IMR-90 (cell line): Measurements from ENCODE around the gene MEGF11. TPM values are rescaled to one million over a fixed set of nuclear protein-coding genes. Genes with fewer than 3 reads are reported as not detected.

ENCODE experiments used
- ATAC-seq: fragments of 200-7000 bp; cut with Tn5 transposase; 2 replicates; pipeline ENCODE4 v1.9.1; 2020; ENCODE audit warnings: low read depth, mild to moderate bottlenecking, moderate library complexity
- BruUV-seq: library from RNA; stranded (reverse); fragments of 400-500 nt; replicated peaks from 2 replicates; lab custom pipeline; 2021; lab: Mats Ljungman, UMichigan
- CTCF ChIA-PET: fragments of 300-600 bp; formaldehyde crosslinking; extraction: SDS; loops from one replicate; lab custom pipeline; 2021; ENCODE audit warnings: antibody characterized with exemption; lab: Yijun Ruan, JAX
- POLR2A ChIA-PET: fragments of 300-600 bp; sonication (Branson Sonifier 250); formaldehyde crosslinking; loops from one replicate; lab custom pipeline; 2022; ENCODE audit warnings: antibody characterized with exemption; ENCODE audit not compliant: unreplicated experiment; lab: Charles Lee
- DNase-seq: peaks from one replicate; pipeline ENCODE4 v3.0.0; 2013
- H2AFZ ChIP-seq: replicated peaks from 2 replicates; pipeline ENCODE3; 2013; ENCODE audit warnings: low read length, mild to moderate bottlenecking; ENCODE audit not compliant: poor library complexity
- H2AK5ac ChIP-seq: 2 replicates; pipeline ENCODE4 v1.6.1; 2013; ENCODE audit warnings: low read depth, low read length, inconsistent platforms
- H2AK9ac ChIP-seq: replicated peaks from 2 replicates; pipeline ENCODE3; 2013; ENCODE audit warnings: mild to moderate bottlenecking, low read depth, low read length, moderate library complexity; ENCODE audit not compliant: poor library complexity
- H2BK120ac ChIP-seq: 2 replicates; pipeline ENCODE4 v1.6.1; 2013; ENCODE audit warnings: low read depth, low read length, inconsistent platforms
- H2BK15ac ChIP-seq: 3 replicates; pipeline ENCODE4 v1.6.1; 2013; ENCODE audit warnings: low read depth, low read length, inconsistent platforms
- H2BK20ac ChIP-seq: 2 replicates; pipeline ENCODE4 v1.6.1; 2013; ENCODE audit warnings: low read depth, mild to moderate bottlenecking, inconsistent platforms, low read length, moderate library complexity
- H2BK5ac ChIP-seq: 2 replicates; pipeline ENCODE4 v1.6.1; 2013; ENCODE audit warnings: mild to moderate bottlenecking, low read depth, low read length, inconsistent platforms; ENCODE audit not compliant: poor library complexity, severe bottlenecking
- H3K14ac ChIP-seq: replicated peaks from 2 replicates; pipeline ENCODE4 v1.6.1; 2013; ENCODE audit warnings: low read depth, low read length, inconsistent platforms
- H3K18ac ChIP-seq: 2 replicates; pipeline ENCODE4 v1.6.1; 2013; ENCODE audit warnings: low read depth, low read length, control low read depth
- H3K23ac ChIP-seq: 2 replicates; pipeline ENCODE4 v1.6.1; 2013; ENCODE audit warnings: low read depth, low read length, inconsistent platforms
- H3K27ac ChIP-seq: 2 replicates; pipeline ENCODE4 v1.5.1; 2013; ENCODE audit warnings: mild to moderate bottlenecking, control low read depth, low read length; ENCODE audit not compliant: insufficient read depth
- H3K27me3 ChIP-seq: 2 replicates; pipeline ENCODE4 v1.6.1; 2013; ENCODE audit warnings: low read length; ENCODE audit not compliant: control insufficient read depth, insufficient read depth
- H3K36me3 ChIP-seq: 2 replicates; pipeline ENCODE4 v1.6.1; 2013; ENCODE audit warnings: low read length, mixed read lengths; ENCODE audit not compliant: control insufficient read depth, insufficient read depth
- H3K4ac ChIP-seq: 2 replicates; pipeline ENCODE4 v1.6.1; 2013; ENCODE audit warnings: low read depth, low read length, inconsistent platforms
- H3K4me1 ChIP-seq: 2 replicates; pipeline ENCODE4 v1.6.1; 2013; ENCODE audit warnings: low read length, mixed read lengths; ENCODE audit not compliant: control insufficient read depth, insufficient read depth
- H3K4me2 ChIP-seq: 2 replicates; pipeline ENCODE4 v1.6.1; 2013; ENCODE audit warnings: low read depth, mild to moderate bottlenecking, control low read depth, low read length, moderate library complexity
- H3K4me3 ChIP-seq: 2 replicates; pipeline ENCODE4 v1.5.1; 2013; ENCODE audit warnings: low read depth, mild to moderate bottlenecking, control low read depth, low read length, moderate library complexity; ENCODE audit not compliant: insufficient read depth
- H3K56ac ChIP-seq: 2 replicates; pipeline ENCODE4 v1.6.1; 2013; ENCODE audit warnings: low read length, inconsistent platforms; ENCODE audit not compliant: insufficient read depth; ENCODE audit errors: extremely low read depth
- H3K79me1 ChIP-seq, 2 experiments: 2 replicates each; pipeline ENCODE4 v1.6.1; 2013; ENCODE audit warnings: low read length in 2 of 2, inconsistent platforms in 1 of 2, low read depth in 1 of 2
- H3K9ac ChIP-seq: 2 replicates; pipeline ENCODE4 v1.6.1; 2013; ENCODE audit warnings: low read depth, low read length, control low read depth
- H3K9me1 ChIP-seq: 2 replicates; pipeline ENCODE4 v1.6.1; 2013; ENCODE audit warnings: low read length, inconsistent platforms; ENCODE audit not compliant: insufficient read depth
- H3K9me3 ChIP-seq: 2 replicates; pipeline ENCODE4 v1.6.1; 2013; ENCODE audit warnings: low read length; ENCODE audit not compliant: control insufficient read depth, insufficient read depth
- H4K20me1 ChIP-seq: 2 replicates; pipeline ENCODE4 v1.6.1; 2013; ENCODE audit warnings: low read length, inconsistent platforms; ENCODE audit not compliant: insufficient read depth
- H4K5ac ChIP-seq: 2 replicates; pipeline ENCODE4 v1.6.1; 2013; ENCODE audit warnings: mild to moderate bottlenecking, low read depth, low read length, control low read depth
- H4K8ac ChIP-seq, 2 experiments: 2 replicates each; pipeline ENCODE4 v1.6.1; 2013; ENCODE audit warnings: low read depth in 2 of 2, low read length in 2 of 2, control low read depth in 1 of 2, inconsistent platforms in 1 of 2
- H4K91ac ChIP-seq: 2 replicates; pipeline ENCODE4 v1.6.1; 2013; ENCODE audit warnings: low read depth, low read length, inconsistent platforms; ENCODE audit not compliant: insufficient read depth
- BHLHE40 ChIP-seq: fragments of 150-350 bp; IDR thresholded peaks from 2 replicates; pipeline ENCODE4 v1.6.1; 2016; ENCODE audit warnings: mild to moderate bottlenecking, low read depth, low read length
- CHD1 ChIP-seq: IDR thresholded peaks from 2 replicates; pipeline ENCODE4 v1.6.1; 2012; ENCODE audit warnings: low read depth, low read length, improper control_type of control experiment
- FOS ChIP-seq: fragments of 150-350 bp; IDR thresholded peaks from 2 replicates; pipeline ENCODE4 v1.6.1; 2016; ENCODE audit warnings: low read depth, low read length
- MAZ ChIP-seq: IDR thresholded peaks from 2 replicates; pipeline ENCODE4 v1.6.1; 2012; ENCODE audit warnings: low read depth, mild to moderate bottlenecking, low read length, improper control_type of control experiment, moderate library complexity, borderline replicate concordance
- NFE2L2 ChIP-seq: fragments of 150-350 bp; IDR thresholded peaks from 2 replicates; pipeline ENCODE4 v1.6.1; 2016; ENCODE audit warnings: low read depth, mild to moderate bottlenecking, low read length
- POLR2A ChIP-seq: IDR thresholded peaks from 2 replicates; pipeline ENCODE4 v1.6.1; 2012; ENCODE audit warnings: mild to moderate bottlenecking, low read depth, low read length
- RAD21 ChIP-seq: IDR thresholded peaks from 2 replicates; pipeline ENCODE4 v1.6.1; 2012; ENCODE audit warnings: low read length, improper control_type of control experiment
- RFX5 ChIP-seq: IDR thresholded peaks from 2 replicates; pipeline ENCODE4 v1.8.0; 2012; ENCODE audit warnings: low read depth, mild to moderate bottlenecking, low read length, moderate library complexity
- SMC3 ChIP-seq: fragments of 150-350 bp; IDR thresholded peaks from 2 replicates; pipeline ENCODE4 v1.6.1; 2016; ENCODE audit warnings: low read depth, mild to moderate bottlenecking, antibody characterized with exemption, low read length, moderate library complexity
- WGBS, 2 experiments: methylation state at CpG; one replicate each; pipeline versions ENCODE4 v1.1.5 to v1.1.7; 2013; ENCODE audit warnings: missing lambda C conversion rate in 2 of 2; ENCODE audit not compliant: insufficient read length in 1 of 2; ENCODE audit errors: extremely low coverage in 2 of 2; 5-methylcytosine and 5-hydroxymethylcytosine counted together
- dilution Hi-C: fragments of 300-500 bp; cut with HindIII; formaldehyde crosslinking; loops from one replicate; pipeline ENCODE4 v1.14.3; 2018; ENCODE audit warnings: low sequenced_read_pairs; ENCODE audit not compliant: unreplicated experiment
- in situ Hi-C: fragments of 300-500 bp; cut with MboI; formaldehyde crosslinking; loops from 3 replicates; pipeline ENCODE4 v1.14.3; 2019; ENCODE audit warnings: low sequenced_read_pairs, inconsistent platforms, mixed read lengths
- intact Hi-C: fragments of 100-400 bp; cut with micrococcal nuclease; formaldehyde crosslinking; loops from 2 replicates; pipeline ENCODE4 v1.10.0; 2022
- polyA plus RNA-seq, 3 experiments: library from polyadenylated mRNA; depleted of rRNA; stranded (reverse); fragments of >200 nt; gene quantifications; 2 replicates each; pipeline ENCODE4 v1.2.3, GENCODE V29; 2012; ENCODE audit warnings: low replicate concordance in 1 of 3
- total RNA-seq: library from RNA; depleted of rRNA; stranded (reverse); fragments of >200 nt; gene quantifications from 2 replicates; pipeline ENCODE4 v1.2.3, GENCODE V29; 2012
- TF ChIP-seq, protein P1 (sequence below): conservative IDR thresholded peaks from 2 replicates; pipeline ENCODE4 v1.5.1; 2012; ENCODE audit warnings: mild to moderate bottlenecking, low read depth, low read length, improper control_type of control experiment
- TF ChIP-seq, protein P2 (sequence below): fragments of 150-350 bp; IDR thresholded peaks from 2 replicates; pipeline ENCODE4 v1.6.1; 2016; ENCODE audit warnings: low read depth, mild to moderate bottlenecking, low read length, moderate library complexity, borderline replicate concordance
- TF ChIP-seq, protein P3 (sequence below): fragments of 150-350 bp; IDR thresholded peaks from 2 replicates; pipeline ENCODE4 v1.6.1; 2017; ENCODE audit warnings: mild to moderate bottlenecking, antibody characterized with exemption, low read length, low read depth

Gene MEGF11
- total and polyA plus RNA-seq, 2 of the 4 experiments (the other 2 are of a cell fraction): not detected

DNA sequence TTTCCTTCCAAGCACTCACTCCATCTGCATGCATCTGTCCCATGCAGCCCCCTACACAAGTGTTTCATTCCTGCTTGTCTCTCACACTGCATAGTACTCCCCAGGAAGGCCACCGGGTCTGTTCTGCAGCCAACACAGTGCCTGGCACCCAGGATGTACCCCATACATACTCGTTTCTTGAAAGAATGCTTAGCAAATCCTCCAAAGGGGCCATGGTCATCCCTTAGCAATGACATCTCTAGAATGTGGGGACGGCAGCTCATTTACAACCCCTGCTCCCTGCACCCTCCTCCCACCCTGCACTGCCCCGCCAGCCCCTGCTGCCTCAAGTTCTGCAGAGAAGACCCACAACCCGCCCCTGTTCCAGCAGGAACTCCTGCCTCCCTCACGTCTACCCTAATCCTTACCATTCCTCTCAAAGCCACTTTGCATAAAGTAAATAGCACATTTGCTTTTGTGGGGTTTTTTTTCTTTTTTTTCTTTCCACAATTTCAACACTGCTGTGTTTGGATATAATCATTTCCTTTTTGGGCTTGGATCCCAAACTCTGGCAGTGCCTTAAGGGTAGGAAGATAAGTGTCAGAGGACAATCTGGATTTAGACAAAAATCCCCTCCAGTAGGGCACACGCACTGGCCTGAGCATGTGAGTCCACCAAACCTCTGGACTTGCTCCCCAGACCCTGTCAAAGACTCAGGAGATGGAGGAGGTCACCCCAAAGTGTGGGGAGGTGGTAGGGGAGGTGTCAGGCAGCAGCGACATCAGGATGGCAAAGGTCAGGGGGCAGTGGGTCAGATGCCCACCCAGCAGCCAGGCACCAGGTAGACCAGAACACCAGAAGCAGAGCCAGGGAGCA lies 68.4 kb downstream of the MEGF11 start (continued):
- TF ChIP-seq MAZ: no peak

DNA sequence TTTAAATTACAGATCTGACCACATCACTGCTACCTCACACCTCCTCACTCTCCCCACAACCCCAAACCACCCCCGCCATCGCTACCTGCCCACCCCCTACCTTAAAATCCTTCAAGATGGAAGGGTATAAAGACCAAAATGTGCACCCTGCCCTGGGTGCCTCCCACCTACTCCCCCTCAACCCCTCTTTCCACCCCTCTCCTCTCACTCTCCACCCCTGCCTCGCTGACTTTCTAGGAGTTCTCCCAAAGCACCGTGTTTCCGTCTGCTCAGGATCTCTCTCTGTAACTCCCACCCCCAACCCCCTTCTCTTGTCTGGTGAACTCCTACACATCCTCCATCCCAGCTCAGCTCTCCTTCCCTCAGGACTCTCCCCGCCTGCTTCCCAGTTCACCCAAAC lies 69.1 kb downstream of the MEGF11 start:
- DNase-seq (no peak), ATAC-seq (no peak)
- no peak overlapping the region for H3K56ac ChIP-seq
- no peak overlapping the region for H4K5ac ChIP-seq
- H3K9me3 ChIP-seq: no peaks in the 10 kb centered on the region
- H2BK5ac ChIP-seq: no peak overlapping the region
- no peak overlapping the region for H2BK120ac ChIP-seq
- no peak overlapping the region for H3K9ac ChIP-seq
- peaks cover 66% of the 10 kb centered on the region for H3K27me3 ChIP-seq
- no peak overlapping the region for H4K91ac ChIP-seq
- POLR2A ChIA-PET: no interaction called here
- H2BK20ac ChIP-seq: no peak overlapping the region
- no peak overlapping the region for H2BK15ac ChIP-seq
- dilution Hi-C loops (no loop called here), in situ Hi-C loops (no loop called here), intact Hi-C loops (no loop called here)
- WGBS, 2 experiments: 28% methylated on average over 3 of the region's 6 CpGs; no CpG with 5 or more reads in 1 of the 2 experiments
- no peaks in the 10 kb centered on the region for H4K20me1 ChIP-seq
- CTCF ChIA-PET: no interaction called here
- TF ChIP-seq CHD1: no peak
- no peak for TF ChIP-seq BHLHE40
- TF ChIP-seq, protein P1, sequence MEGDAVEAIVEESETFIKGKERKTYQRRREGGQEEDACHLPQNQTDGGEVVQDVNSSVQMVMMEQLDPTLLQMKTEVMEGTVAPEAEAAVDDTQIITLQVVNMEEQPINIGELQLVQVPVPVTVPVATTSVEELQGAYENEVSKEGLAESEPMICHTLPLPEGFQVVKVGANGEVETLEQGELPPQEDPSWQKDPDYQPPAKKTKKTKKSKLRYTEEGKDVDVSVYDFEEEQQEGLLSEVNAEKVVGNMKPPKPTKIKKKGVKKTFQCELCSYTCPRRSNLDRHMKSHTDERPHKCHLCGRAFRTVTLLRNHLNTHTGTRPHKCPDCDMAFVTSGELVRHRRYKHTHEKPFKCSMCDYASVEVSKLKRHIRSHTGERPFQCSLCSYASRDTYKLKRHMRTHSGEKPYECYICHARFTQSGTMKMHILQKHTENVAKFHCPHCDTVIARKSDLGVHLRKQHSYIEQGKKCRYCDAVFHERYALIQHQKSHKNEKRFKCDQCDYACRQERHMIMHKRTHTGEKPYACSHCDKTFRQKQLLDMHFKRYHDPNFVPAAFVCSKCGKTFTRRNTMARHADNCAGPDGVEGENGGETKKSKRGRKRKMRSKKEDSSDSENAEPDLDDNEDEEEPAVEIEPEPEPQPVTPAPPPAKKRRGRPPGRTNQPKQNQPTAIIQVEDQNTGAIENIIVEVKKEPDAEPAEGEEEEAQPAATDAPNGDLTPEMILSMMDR: no peak
- TF ChIP-seq RAD21: no peak
- TF ChIP-seq, protein P2, sequence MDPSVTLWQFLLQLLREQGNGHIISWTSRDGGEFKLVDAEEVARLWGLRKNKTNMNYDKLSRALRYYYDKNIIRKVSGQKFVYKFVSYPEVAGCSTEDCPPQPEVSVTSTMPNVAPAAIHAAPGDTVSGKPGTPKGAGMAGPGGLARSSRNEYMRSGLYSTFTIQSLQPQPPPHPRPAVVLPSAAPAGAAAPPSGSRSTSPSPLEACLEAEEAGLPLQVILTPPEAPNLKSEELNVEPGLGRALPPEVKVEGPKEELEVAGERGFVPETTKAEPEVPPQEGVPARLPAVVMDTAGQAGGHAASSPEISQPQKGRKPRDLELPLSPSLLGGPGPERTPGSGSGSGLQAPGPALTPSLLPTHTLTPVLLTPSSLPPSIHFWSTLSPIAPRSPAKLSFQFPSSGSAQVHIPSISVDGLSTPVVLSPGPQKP: no peak
- no peak for TF ChIP-seq NFE2L2
- no peak for TF ChIP-seq MAZ
- TF ChIP-seq SMC3: no peak
- TF ChIP-seq POLR2A: no peak
- no peak for TF ChIP-seq RFX5
- TF ChIP-seq, protein P3, sequence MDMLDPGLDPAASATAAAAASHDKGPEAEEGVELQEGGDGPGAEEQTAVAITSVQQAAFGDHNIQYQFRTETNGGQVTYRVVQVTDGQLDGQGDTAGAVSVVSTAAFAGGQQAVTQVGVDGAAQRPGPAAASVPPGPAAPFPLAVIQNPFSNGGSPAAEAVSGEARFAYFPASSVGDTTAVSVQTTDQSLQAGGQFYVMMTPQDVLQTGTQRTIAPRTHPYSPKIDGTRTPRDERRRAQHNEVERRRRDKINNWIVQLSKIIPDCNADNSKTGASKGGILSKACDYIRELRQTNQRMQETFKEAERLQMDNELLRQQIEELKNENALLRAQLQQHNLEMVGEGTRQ: no peak
- no peak for TF ChIP-seq FOS
- no TSS peak for BruUV-seq
- H2AK9ac ChIP-seq: no peak overlapping the region
- no peak overlapping the region for H3K18ac ChIP-seq
- no peaks in the 10 kb centered on the region for H3K4me1 ChIP-seq
- H2AK5ac ChIP-seq: no peak overlapping the region
- no peak overlapping the region for H3K4me2 ChIP-seq
- H3K4me3 ChIP-seq: no peak overlapping the region
- no peak overlapping the region for H3K23ac ChIP-seq
- H2AFZ ChIP-seq: no peak overlapping the region
- H3K79me1 ChIP-seq: no peaks in the 10 kb centered on the region
- H3K9me1 ChIP-seq: no peaks in the 10 kb centered on the region
- H4K8ac ChIP-seq: no peak overlapping the region
- H3K14ac ChIP-seq: no peak overlapping the region
- no peak overlapping the region for H3K27ac ChIP-seq
- H3K4ac ChIP-seq: no peak overlapping the region
- H3K36me3 ChIP-seq: no peaks in the 10 kb centered on the region
